HEK293 (cell line): ENCODE results near the gene ROS1.

ENCODE experiments used
- BCL11A ChIP-seq: fragments of 450-650 bp; formaldehyde crosslinking; IDR thresholded peaks from 2 replicates; pipeline ENCODE4 v1.5.1; 2016; ENCODE audit warnings: low read depth, missing biosample characterization, missing genetic modification characterization
- FEZF1 ChIP-seq: fragments of 450-650 bp; formaldehyde crosslinking; IDR thresholded peaks from 2 replicates; pipeline ENCODE4 v1.5.1; 2016; ENCODE audit warnings: missing biosample characterization, missing genetic modification characterization
- GLI2 ChIP-seq: fragments of 450-650 bp; formaldehyde crosslinking; IDR thresholded peaks from 2 replicates; pipeline ENCODE4; 2017; ENCODE audit warnings: missing biosample characterization, missing genetic modification characterization, low read depth, borderline replicate concordance
- GLIS1 ChIP-seq: fragments of 450-650 bp; formaldehyde crosslinking; IDR thresholded peaks from 2 replicates; pipeline ENCODE4 v1.5.1; 2016; ENCODE audit warnings: missing biosample characterization, missing genetic modification characterization
- HOXA7 ChIP-seq: sonication (generic); formaldehyde crosslinking; IDR thresholded peaks from 2 replicates; pipeline ENCODE4 v1.8.1; 2022; ENCODE audit warnings: missing genetic modification reagents, borderline replicate concordance
- KLF10 ChIP-seq: fragments of 450-650 bp; IDR thresholded peaks from 2 replicates; pipeline ENCODE4 v1.5.1; 2018; ENCODE audit warnings: missing biosample characterization, mild to moderate bottlenecking, missing genetic modification characterization
- KLF7 ChIP-seq: fragments of 450-650 bp; formaldehyde crosslinking; IDR thresholded peaks from 2 replicates; pipeline ENCODE4 v1.5.1; 2016; ENCODE audit warnings: missing biosample characterization, missing genetic modification characterization, borderline replicate concordance
- RBAK ChIP-seq: fragments of 450-650 bp; formaldehyde crosslinking; IDR thresholded peaks from 2 replicates; pipeline ENCODE4 v1.5.1; 2016; ENCODE audit warnings: missing biosample characterization, missing genetic modification characterization
- ZBTB11 ChIP-seq: fragments of 450-650 bp; formaldehyde crosslinking; conservative IDR thresholded peaks from 2 replicates; pipeline ENCODE4 v1.5.1; 2016; ENCODE audit warnings: low read depth, missing biosample characterization, missing genetic modification characterization
- ZBTB8A ChIP-seq: fragments of 450-650 bp; formaldehyde crosslinking; IDR thresholded peaks from 2 replicates; pipeline ENCODE4 v1.5.1; 2016; ENCODE audit warnings: missing biosample characterization, missing genetic modification characterization
- ZEB2 ChIP-seq: fragments of 450-650 bp; formaldehyde crosslinking; IDR thresholded peaks from 2 replicates; pipeline ENCODE4 v1.5.1; 2016; ENCODE audit warnings: missing biosample characterization, missing genetic modification characterization
- ZNF184 ChIP-seq: fragments of 450-650 bp; IDR thresholded peaks from 2 replicates; pipeline ENCODE4 v1.5.1; 2018; ENCODE audit warnings: missing biosample characterization, mild to moderate bottlenecking, missing genetic modification characterization
- ZNF223 ChIP-seq: fragments of 450-650 bp; formaldehyde crosslinking; IDR thresholded peaks from 2 replicates; pipeline ENCODE4 v1.5.1; 2016; ENCODE audit warnings: missing biosample characterization, missing genetic modification characterization
- ZNF23 ChIP-seq: fragments of 450-650 bp; formaldehyde crosslinking; IDR thresholded peaks from 2 replicates; pipeline ENCODE4 v1.5.1; 2016; ENCODE audit warnings: missing biosample characterization, missing genetic modification characterization, borderline replicate concordance
- ZNF292 ChIP-seq: fragments of 450-650 bp; formaldehyde crosslinking; IDR thresholded peaks from 2 replicates; pipeline ENCODE4 v1.5.1; 2016; ENCODE audit warnings: low read depth, missing biosample characterization, missing genetic modification characterization, borderline replicate concordance
- ZNF354C ChIP-seq: fragments of 450-650 bp; formaldehyde crosslinking; IDR thresholded peaks from 2 replicates; pipeline ENCODE4 v1.5.1; 2016; ENCODE audit warnings: missing biosample characterization, missing genetic modification characterization, low read depth, borderline replicate concordance
- ZNF366 ChIP-seq: fragments of 450-650 bp; formaldehyde crosslinking; conservative IDR thresholded peaks from 2 replicates; pipeline ENCODE4 v1.5.1; 2016; ENCODE audit warnings: missing biosample characterization, missing genetic modification characterization
- ZNF37A ChIP-seq: fragments of 450-650 bp; IDR thresholded peaks from 2 replicates; pipeline ENCODE4 v1.5.1; 2018; ENCODE audit warnings: missing biosample characterization, missing genetic modification characterization
- ZNF449 ChIP-seq: fragments of 450-650 bp; formaldehyde crosslinking; IDR thresholded peaks from 2 replicates; pipeline ENCODE4 v1.5.1; 2017; ENCODE audit warnings: missing biosample characterization, mild to moderate bottlenecking, missing genetic modification characterization, moderate library complexity
- ZNF48 ChIP-seq: fragments of 450-650 bp; formaldehyde crosslinking; IDR thresholded peaks from 2 replicates; pipeline ENCODE4 v1.5.1; 2016; ENCODE audit warnings: missing biosample characterization, missing genetic modification characterization
- ZNF513 ChIP-seq: fragments of 450-650 bp; IDR thresholded peaks from 2 replicates; pipeline ENCODE4 v1.5.1; 2018; ENCODE audit warnings: missing biosample characterization, missing genetic modification characterization
- ZNF521 ChIP-seq: fragments of 450-650 bp; formaldehyde crosslinking; IDR thresholded peaks from 2 replicates; pipeline ENCODE4 v1.5.1; 2017; ENCODE audit warnings: missing biosample characterization, mild to moderate bottlenecking, missing genetic modification characterization
- ZNF544 ChIP-seq: fragments of 450-650 bp; formaldehyde crosslinking; IDR thresholded peaks from 2 replicates; pipeline ENCODE4 v1.5.0; 2017; ENCODE audit warnings: missing biosample characterization, missing genetic modification characterization
- ZNF560 ChIP-seq: fragments of 450-650 bp; formaldehyde crosslinking; IDR thresholded peaks from 2 replicates; pipeline ENCODE4 v1.5.1; 2017; ENCODE audit warnings: missing biosample characterization, missing genetic modification characterization, borderline replicate concordance
- ZNF561 ChIP-seq: fragments of 450-650 bp; IDR thresholded peaks from 2 replicates; pipeline ENCODE4 v1.5.1; 2018; ENCODE audit warnings: missing biosample characterization, missing genetic modification characterization, borderline replicate concordance
- ZNF585B ChIP-seq: fragments of 450-650 bp; formaldehyde crosslinking; IDR thresholded peaks from 2 replicates; pipeline ENCODE4 v1.5.1; 2016; ENCODE audit warnings: missing biosample characterization, missing genetic modification characterization
- ZNF624 ChIP-seq: fragments of 450-650 bp; formaldehyde crosslinking; IDR thresholded peaks from 2 replicates; pipeline ENCODE4 v1.5.1; 2017; ENCODE audit warnings: missing biosample characterization, missing genetic modification characterization
- ZNF626 ChIP-seq: fragments of 450-650 bp; sonication (Bioruptor Pico); formaldehyde crosslinking; IDR thresholded peaks from 2 replicates; pipeline ENCODE4 v1.5.1; 2018; ENCODE audit warnings: missing biosample characterization, missing genetic modification characterization, inconsistent platforms
- ZNF629 ChIP-seq: fragments of 450-650 bp; formaldehyde crosslinking; IDR thresholded peaks from 2 replicates; pipeline ENCODE4 v1.5.1; 2017; ENCODE audit warnings: missing biosample characterization, missing genetic modification characterization
- ZNF785 ChIP-seq: fragments of 450-650 bp; formaldehyde crosslinking; IDR thresholded peaks from 2 replicates; pipeline ENCODE4 v1.5.1; 2016; ENCODE audit warnings: missing biosample characterization, missing genetic modification characterization
- ZNF830 ChIP-seq: fragments of 450-650 bp; IDR thresholded peaks from 2 replicates; pipeline ENCODE4 v1.5.0; 2018; ENCODE audit warnings: missing biosample characterization, missing genetic modification characterization, low read depth, mild to moderate bottlenecking, moderate library complexity
- ZSCAN30 ChIP-seq: fragments of 450-650 bp; IDR thresholded peaks from 2 replicates; pipeline ENCODE4 v1.5.1; 2018; ENCODE audit warnings: missing biosample characterization, mild to moderate bottlenecking, missing genetic modification characterization, moderate library complexity
- TF ChIP-seq, protein P1 (sequence below): fragments of 450-650 bp; formaldehyde crosslinking; IDR thresholded peaks from 2 replicates; pipeline ENCODE4 v1.5.1; 2016; ENCODE audit warnings: missing biosample characterization, missing genetic modification characterization, low read depth

The ROS1 gene

GRCh38 chr6:117290173-117290846 lies 135.4 kb downstream of the ROS1 start (continued):
- no peak for TF ChIP-seq ZNF626
- TF ChIP-seq KLF10 (tag by site-specific recombination), result no peak
- TF ChIP-seq GLIS1 (tag by site-specific recombination), result no peak
- no peak for TF ChIP-seq ZNF560
- no peak for TF ChIP-seq ZNF37A (tag by site-specific recombination)
- 0 out of 2 replicates have a peak, but pooled peaks have one; percentile 11 for TF ChIP-seq ZNF366 (tag by site-specific recombination)
- no peak for TF ChIP-seq ZNF354C (tag by site-specific recombination)
- TF ChIP-seq HOXA7 (CRISPR knock-in tag), result no peak
- TF ChIP-seq RBAK (tag by site-specific recombination), result no peak
- no peak for TF ChIP-seq ZNF830 (tag by site-specific recombination)
- TF ChIP-seq ZNF449 (tag by site-specific recombination), result no peak
- 0 out of 2 replicates have a peak, but pooled peaks have one; percentile 27 for TF ChIP-seq ZEB2 (tag by site-specific recombination)
- no peak for TF ChIP-seq ZNF292 (tag by site-specific recombination)
- no peak for TF ChIP-seq KLF7
- no peak for TF ChIP-seq FEZF1
- no peak for TF ChIP-seq ZNF184 (tag by site-specific recombination)
- no peak for TF ChIP-seq ZNF23 (tag by site-specific recombination)
- 0 out of 2 replicates have a peak, but pooled peaks have one; percentile 26 for TF ChIP-seq ZNF629 (tag by site-specific recombination)
- no peak for TF ChIP-seq ZNF624
- TF ChIP-seq GLI2 (tag by site-specific recombination), result no peak
- no peak for TF ChIP-seq ZNF48 (tag by site-specific recombination)
- no peak for TF ChIP-seq ZNF585B (tag by site-specific recombination)
- TF ChIP-seq, protein P1, sequence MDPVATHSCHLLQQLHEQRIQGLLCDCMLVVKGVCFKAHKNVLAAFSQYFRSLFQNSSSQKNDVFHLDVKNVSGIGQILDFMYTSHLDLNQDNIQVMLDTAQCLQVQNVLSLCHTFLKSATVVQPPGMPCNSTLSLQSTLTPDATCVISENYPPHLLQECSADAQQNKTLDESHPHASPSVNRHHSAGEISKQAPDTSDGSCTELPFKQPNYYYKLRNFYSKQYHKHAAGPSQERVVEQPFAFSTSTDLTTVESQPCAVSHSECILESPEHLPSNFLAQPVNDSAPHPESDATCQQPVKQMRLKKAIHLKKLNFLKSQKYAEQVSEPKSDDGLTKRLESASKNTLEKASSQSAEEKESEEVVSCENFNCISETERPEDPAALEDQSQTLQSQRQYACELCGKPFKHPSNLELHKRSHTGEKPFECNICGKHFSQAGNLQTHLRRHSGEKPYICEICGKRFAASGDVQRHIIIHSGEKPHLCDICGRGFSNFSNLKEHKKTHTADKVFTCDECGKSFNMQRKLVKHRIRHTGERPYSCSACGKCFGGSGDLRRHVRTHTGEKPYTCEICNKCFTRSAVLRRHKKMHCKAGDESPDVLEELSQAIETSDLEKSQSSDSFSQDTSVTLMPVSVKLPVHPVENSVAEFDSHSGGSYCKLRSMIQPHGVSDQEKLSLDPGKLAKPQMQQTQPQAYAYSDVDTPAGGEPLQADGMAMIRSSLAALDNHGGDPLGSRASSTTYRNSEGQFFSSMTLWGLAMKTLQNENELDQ, result no peak
- TF ChIP-seq ZNF223 (tag by site-specific recombination), result no peak
- no peak for TF ChIP-seq ZNF785 (tag by site-specific recombination)
- no peak for TF ChIP-seq ZBTB8A (tag by site-specific recombination)
- no peak for TF ChIP-seq ZNF544 (tag by site-specific recombination)
- no peak for TF ChIP-seq ZNF561 (tag by site-specific recombination)
- TF ChIP-seq ZNF521 (tag by site-specific recombination), result no peak
- TF ChIP-seq ZBTB11, result no peak
- no peak for TF ChIP-seq BCL11A (tag by site-specific recombination)
- no peak for TF ChIP-seq ZSCAN30
- TF ChIP-seq ZNF513, result no peak
